Heart left ventricle (tissue), 13 donors: ENCODE results near the gene MRPL1.

ENCODE experiments used
- CTCF ChIP-seq, 12 donors: fragments of 200-600 bp; sonication (generic) in 4 of 12; IDR thresholded peaks; one replicate each; pipeline versions ENCODE4 v1.5.0 to v1.8.0; 2018 to 2022; ENCODE audit warnings: antibody characterized with exemption in 12 of 12, mild to moderate bottlenecking in 5 of 12
- POLR2A ChIP-seq, 2 donors: fragments of 450-650 bp; IDR thresholded peaks; one replicate each; pipeline ENCODE4 v1.6.1; 2017; ENCODE audit warnings: antibody characterized with exemption in 2 of 2, mild to moderate bottlenecking in 2 of 2, moderate library complexity in 2 of 2
- donor health status: ischemic (EF 13 %, LVEDD 7.1; RV severe dilation, severe dysfunction).
- donor health status: DM: no; HTN: yes; CAD: no.
- donor health status: DM: no; HTN: no; CAD: no.
- donor health status: ischemic (EF 25% LVEDD 6.9; RV normal size, moderate dysfunction).
- donor health status: ischemic (EF 25% LVEDD 5.7; RV mildly dilated, moderate dysfunction).
- donor health status: ischemic (EF 35%, LVEDD 5.7; RV mildly dilated, moderate dysfunction).
- donor health status: nonischemic (EF 11% LVEDD 7.7; RV severe dilation, severe dysfunction).
- donor health status: DM: yes; HTN: yes; CAD: no.
- donor health status: PGD.
- donor health status: ischemic (EF 29% LVEDD 5.4; RV normal size, mild dysfunction).
- donor health status: nonischemic (EF 23%, LVEDD 6.1; RV moderate dilation, normal function).

DNA sequence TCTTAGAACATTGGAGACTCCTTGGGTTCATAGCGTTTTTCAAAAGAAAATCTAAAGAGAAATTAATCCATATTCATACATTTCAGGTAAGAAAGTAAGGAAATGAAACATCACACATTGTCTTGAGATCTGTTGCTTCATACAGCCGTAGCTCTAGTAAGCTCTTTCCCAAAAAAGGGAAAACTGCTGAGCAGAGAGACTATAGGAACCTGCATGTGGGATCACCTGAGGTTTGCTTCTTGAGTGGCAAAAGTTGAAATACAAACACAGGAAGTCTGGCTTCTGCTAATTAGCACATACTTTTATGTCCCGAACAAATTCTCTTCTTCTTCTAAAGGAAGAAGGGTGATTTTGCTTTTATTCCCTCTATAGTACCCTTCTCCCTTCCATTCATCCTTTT is 57.7 kb downstream of the MRPL1 start:
- TF ChIP-seq CTCF (IDR thresholded peaks at IDR 0.05), result no peak
- no peak for TF ChIP-seq POLR2A (IDR thresholded peaks at IDR 0.05)
